Measurements from ENCODE around the gene RASSF5.

RASSF5 gene

DNA sequence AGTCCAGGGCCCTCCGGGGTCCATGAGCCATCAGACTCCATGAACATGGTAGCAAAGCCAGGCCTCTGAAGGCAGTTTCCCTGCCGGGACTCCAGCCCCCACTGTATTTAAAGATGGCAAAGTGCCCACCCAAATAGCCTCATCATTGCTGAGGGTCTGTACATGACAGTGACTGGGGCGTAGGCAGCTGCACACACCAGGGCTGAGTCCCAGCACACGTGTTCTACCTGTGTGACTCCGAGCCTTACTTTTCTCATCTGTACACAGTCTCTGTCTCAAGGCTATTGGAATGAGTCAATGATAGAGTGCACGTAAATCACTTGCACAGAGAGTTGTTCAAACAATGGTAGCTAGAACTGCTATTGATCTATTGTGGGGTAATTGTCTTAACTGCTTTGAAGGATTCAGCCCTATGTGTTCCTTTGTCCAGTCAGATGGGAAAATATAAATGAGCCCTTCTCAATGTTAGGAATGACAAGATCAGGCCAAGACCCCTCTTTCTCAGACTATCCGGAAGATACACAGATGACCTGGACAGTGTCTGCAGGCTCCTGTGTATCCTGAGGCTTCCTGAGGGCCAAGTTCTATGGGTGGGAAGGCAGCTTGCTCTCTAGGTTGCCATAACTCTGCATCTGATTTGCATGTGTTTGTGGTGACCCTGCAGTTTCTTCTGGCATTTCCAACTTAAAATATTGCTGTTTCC, 48.9 kb downstream of the RASSF5 start:
- DNase-seq (ENCODE audit: insufficient read length, low spot score) (no peak), FAIRE-seq (no peak)
- TF ChIP-seq, protein P1, sequence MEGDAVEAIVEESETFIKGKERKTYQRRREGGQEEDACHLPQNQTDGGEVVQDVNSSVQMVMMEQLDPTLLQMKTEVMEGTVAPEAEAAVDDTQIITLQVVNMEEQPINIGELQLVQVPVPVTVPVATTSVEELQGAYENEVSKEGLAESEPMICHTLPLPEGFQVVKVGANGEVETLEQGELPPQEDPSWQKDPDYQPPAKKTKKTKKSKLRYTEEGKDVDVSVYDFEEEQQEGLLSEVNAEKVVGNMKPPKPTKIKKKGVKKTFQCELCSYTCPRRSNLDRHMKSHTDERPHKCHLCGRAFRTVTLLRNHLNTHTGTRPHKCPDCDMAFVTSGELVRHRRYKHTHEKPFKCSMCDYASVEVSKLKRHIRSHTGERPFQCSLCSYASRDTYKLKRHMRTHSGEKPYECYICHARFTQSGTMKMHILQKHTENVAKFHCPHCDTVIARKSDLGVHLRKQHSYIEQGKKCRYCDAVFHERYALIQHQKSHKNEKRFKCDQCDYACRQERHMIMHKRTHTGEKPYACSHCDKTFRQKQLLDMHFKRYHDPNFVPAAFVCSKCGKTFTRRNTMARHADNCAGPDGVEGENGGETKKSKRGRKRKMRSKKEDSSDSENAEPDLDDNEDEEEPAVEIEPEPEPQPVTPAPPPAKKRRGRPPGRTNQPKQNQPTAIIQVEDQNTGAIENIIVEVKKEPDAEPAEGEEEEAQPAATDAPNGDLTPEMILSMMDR (IDR thresholded peaks at IDR 0.05; ENCODE audit: insufficient read depth, missing control alignments) = no peak

DNA sequence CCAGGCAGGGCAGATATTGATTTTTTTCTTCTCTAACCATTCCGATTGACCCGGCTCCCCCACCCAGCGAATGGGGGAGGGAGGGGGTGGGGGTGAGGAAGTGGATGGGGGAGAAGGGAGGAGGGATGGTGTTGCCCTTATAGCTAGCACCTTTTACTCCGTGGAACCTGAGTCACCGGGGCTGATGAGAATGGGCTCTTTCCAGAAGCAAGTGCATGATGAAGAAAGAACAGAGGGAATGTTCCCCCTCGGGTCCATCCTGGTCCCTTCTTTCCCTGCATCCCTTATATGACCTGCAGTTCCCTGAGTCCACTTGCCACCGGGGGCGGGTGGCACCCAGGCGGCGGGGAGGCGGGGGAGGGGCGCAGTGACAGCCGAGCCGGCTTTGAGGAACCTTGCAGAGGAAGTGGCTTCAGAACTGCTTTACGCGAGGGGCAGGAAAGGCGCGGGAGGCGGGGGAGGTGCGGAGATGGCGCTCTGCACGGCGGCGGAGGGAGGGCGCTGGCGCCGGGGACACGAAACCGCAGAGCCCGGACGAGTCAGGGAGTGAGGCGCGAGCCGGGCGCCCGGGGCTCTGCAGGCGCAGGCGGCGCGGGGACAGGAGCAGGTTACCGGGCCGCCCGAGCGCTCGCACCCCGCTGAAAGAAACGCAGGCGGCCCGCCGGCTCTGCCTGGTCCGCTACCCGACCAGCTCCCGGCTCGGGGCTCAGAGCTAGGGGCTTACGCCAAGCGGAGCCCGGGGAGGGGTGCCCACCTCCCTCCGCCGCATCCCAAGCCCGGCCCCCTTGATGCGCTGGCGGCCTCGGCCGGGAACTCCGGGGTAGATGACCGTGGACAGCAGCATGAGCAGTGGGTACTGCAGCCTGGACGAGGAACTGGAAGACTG, 49.7 kb downstream of the RASSF5 start:
- TF ChIP-seq, protein P1 (IDR thresholded peaks at IDR 0.05; ENCODE audit: insufficient read depth, missing control alignments) = no peak
- no peak for FAIRE-seq
- peak; percentile 52 for DNase-seq (ENCODE audit: insufficient read length, low spot score)

DNA sequence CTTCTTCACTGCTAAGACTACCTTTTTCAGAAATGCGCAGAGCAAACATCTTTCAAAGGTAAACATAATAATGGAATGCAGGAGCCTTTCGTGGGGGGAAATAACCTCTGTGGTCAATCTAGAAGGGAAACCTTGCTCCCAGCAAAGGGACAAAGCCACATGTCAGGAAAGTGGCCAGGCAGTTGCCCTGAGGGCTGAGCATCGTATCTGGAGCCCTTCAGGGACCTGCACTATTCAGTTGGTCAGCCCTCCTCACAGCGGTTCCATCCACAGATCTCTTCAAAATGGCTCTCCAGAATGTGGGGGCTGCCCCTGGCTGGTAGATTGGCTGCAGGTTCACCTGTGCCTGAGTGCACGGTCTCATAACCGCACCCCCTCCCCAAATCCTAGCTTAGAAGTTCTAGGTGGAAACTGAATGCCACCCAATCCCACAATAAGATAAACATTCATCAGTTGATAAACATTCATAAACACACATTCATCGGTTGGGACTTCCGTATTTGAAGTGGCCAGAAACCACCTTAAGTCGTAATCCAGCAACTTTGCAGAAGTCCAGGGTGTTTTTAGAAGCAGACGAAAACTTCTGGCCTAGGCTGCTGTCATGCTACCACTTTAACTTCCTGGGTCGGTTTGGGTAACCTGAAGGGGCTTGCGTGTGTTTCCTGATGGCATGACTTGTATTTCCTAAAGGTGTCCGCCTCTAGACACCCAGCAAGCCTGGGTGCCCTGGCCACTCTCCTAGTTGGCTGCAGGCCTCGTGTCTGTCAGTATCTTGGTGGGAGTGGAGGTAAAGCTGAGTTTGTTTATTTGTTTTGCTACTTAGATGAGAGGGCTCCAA, 50.5 kb downstream of the RASSF5 start:
- TF ChIP-seq, protein P1 (IDR thresholded peaks at IDR 0.05; ENCODE audit: insufficient read depth, missing control alignments) = no peak
- DNase-seq (ENCODE audit: insufficient read length, low spot score) (no peak), FAIRE-seq (no peak)

DNA sequence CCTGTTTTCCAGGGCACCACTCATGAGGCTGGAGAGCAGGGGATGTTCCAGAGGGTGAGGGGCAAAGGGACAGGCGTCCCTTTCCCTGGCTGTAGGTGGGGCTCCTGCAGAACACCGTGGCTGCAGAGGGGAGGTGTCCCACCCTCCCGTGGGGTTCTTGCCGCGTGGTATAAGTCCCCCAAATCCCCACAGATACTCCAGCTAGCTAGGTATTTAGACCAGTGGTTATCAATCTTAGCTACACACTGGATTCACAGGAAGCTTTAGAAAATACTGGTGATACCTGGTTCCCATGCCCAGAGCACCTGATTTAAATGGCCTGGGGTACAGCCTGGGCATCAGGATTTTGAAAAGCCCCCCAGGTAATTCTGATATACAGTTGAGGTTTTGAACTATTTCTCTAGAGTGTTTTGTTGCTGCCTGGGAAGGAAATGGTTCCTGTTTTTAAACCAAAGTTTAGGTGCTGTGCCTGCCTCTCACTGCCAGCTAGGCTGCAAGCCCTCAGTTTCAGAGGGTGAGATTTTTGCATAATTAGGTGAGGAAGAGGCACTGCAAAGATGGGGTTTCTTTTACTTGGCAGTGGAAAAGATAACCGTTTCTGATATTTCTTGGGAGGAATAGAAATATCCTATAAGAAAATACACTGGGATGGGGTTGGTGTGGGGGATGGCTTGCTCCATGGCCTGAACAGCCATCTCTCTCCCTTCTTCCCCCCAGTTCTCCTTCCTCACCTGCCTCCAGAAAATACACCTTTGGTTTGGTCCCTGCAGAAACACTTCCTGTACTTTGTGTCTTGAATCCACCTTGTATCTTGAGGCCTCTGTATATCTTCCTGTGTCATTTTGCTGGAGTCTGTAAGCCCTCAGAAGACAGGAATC, 51.7 kb downstream of the RASSF5 start:
- TF ChIP-seq, protein P1 (IDR thresholded peaks at IDR 0.05; ENCODE audit: insufficient read depth, missing control alignments) = no peak
- FAIRE-seq = no peak
- no peak for DNase-seq (ENCODE audit: insufficient read length, low spot score)

DNA sequence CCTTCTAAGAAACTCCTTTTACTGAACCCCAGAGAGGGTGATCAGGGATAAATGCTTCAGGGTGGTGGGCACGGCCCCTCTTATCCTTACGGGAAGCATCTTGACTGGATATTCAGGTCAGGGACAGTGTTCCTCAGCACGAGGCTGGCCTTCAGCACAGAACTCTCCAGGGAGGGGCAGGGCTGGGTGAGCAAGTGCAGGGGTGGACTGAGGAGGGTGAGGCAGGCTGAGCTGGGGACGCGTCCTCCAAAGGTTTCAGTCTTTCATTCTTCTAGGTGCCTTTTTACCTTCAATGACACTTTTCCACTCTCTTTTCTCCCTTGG, 52.3 kb downstream of the RASSF5 start:
- TF ChIP-seq, protein P1 (IDR thresholded peaks at IDR 0.05; ENCODE audit: insufficient read depth, missing control alignments) = no peak
- FAIRE-seq (no peak), DNase-seq (ENCODE audit: insufficient read length, low spot score) (no peak)

DNA sequence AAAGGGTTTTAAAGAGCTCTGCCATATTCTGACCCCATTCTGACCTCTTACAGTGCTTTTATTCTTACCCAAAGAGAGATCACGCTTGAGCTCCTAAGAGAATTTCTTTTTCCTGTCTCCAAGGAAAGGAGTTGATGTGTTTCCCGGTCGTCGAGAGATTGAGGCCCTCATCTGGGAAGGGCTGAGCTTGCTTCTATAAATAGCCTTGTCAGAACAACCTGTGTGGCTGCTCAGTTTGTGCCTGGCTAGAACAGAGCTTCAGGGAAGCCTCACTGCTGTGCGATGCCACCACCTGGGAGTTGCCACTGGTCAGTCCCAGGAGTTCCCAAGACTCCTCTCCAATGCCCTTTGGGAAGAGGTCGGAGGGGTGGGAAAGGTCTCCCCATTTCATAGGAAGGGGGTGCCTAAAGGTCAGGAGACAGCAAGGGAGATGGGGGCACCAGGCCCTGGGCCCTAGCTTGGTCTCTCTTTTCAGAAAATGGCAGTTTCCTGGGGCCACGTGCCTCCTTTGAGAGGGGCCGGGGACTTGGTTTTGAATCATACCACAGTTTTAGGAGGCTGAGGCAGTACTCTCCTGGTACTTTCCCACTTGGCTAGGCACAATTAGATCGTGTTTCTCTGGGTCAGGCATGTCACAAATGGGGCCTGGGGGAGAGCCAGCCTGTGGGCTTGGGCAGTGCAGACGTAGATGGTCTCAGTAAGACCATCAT, 52.8 kb downstream of the RASSF5 start:
- FAIRE-seq (no peak), DNase-seq (ENCODE audit: insufficient read length, low spot score) (no peak)
- TF ChIP-seq, protein P1 (IDR thresholded peaks at IDR 0.05; ENCODE audit: insufficient read depth, missing control alignments) = no peak
